CD4-positive, alpha-beta memory T cell (primary cell): ENCODE results near the gene ZNF678. TPM values are rescaled to one million over a fixed set of nuclear protein-coding genes. Genes with fewer than 3 reads are reported as not detected.

Experiments
- CTCF ChIA-PET: fragments of 350-600 bp; sonication (Branson Sonifier 250); formaldehyde crosslinking; loops from one replicate; lab custom pipeline; 2021; ENCODE audit warnings: inconsistent platforms; ENCODE audit not compliant: partially characterized antibody; lab: Charles Lee
- POLR2A ChIA-PET: fragments of 350-600 bp; sonication (Branson Sonifier 250); formaldehyde crosslinking; loops from one replicate; lab custom pipeline; 2021; ENCODE audit not compliant: partially characterized antibody; lab: Charles Lee
- DNase-seq, 5 donors: peaks; one replicate each; pipeline versions ENCODE4 v3.0.0 to v3.0.0-alpha.2; 2020 to 2022; ENCODE audit warnings: mixed read lengths in 1 of 5
- H3K27ac ChIP-seq: one replicate; pipeline ENCODE4 v1.7.0; 2013; ENCODE audit warnings: low read depth, low read length
- H3K27me3 ChIP-seq: 2 replicates; pipeline ENCODE4 v1.7.0; 2013; ENCODE audit warnings: mild to moderate bottlenecking, low read length, moderate library complexity; ENCODE audit not compliant: insufficient read depth
- H3K36me3 ChIP-seq: 2 replicates; pipeline ENCODE4 v1.7.0; 2013; ENCODE audit warnings: mild to moderate bottlenecking, low read length, moderate library complexity; ENCODE audit not compliant: insufficient read depth
- H3K4me1 ChIP-seq: 2 replicates; pipeline ENCODE4 v1.7.0; 2013; ENCODE audit warnings: mild to moderate bottlenecking, low read length, moderate library complexity; ENCODE audit not compliant: insufficient read depth
- H3K4me3 ChIP-seq, 2 donors: one replicate each; pipeline ENCODE4 v1.7.0; 2013; ENCODE audit warnings: low read length in 2 of 2, mild to moderate bottlenecking in 1 of 2
- H3K9me3 ChIP-seq, 2 donors: one replicate each; pipeline ENCODE4 v1.7.0; 2013; ENCODE audit warnings: low read length in 2 of 2, control low read depth in 1 of 2; ENCODE audit not compliant: control insufficient read depth in 1 of 2
- H3K27ac Mint-ChIP-seq, 7 donors: one replicate each; pipeline ENCODE4 v1.8.0; 2020 to 2021; ENCODE audit warnings: mixed read lengths in 7 of 7, mild to moderate bottlenecking in 6 of 7, inconsistent platforms in 3 of 7, moderate library complexity in 3 of 7
- H3K27me3 Mint-ChIP-seq, 2 donors: one replicate each; pipeline ENCODE4 v1.8.0; 2020 to 2021; ENCODE audit warnings: mixed read lengths in 2 of 2
- H3K36me3 Mint-ChIP-seq, 2 donors: one replicate each; pipeline ENCODE4 v1.8.0; 2020 to 2021; ENCODE audit warnings: mixed read lengths in 2 of 2, inconsistent platforms in 1 of 2, mild to moderate bottlenecking in 1 of 2
- H3K4me1 Mint-ChIP-seq, 4 donors: one replicate each; pipeline ENCODE4 v1.8.0; 2020 to 2021; ENCODE audit warnings: mixed read lengths in 4 of 4, mild to moderate bottlenecking in 1 of 4
- H3K4me3 Mint-ChIP-seq, 8 donors: one replicate each; pipeline ENCODE4 v1.8.0; 2020 to 2021; ENCODE audit warnings: mixed read lengths in 8 of 8, mild to moderate bottlenecking in 7 of 8, moderate library complexity in 6 of 8, inconsistent platforms in 3 of 8
- H3K9me3 Mint-ChIP-seq, 8 donors: one replicate each; pipeline ENCODE4 v1.8.0; 2020 to 2021; ENCODE audit warnings: mixed read lengths in 8 of 8, mild to moderate bottlenecking in 5 of 8, inconsistent platforms in 3 of 8, moderate library complexity in 1 of 8
- intact Hi-C: fragments of 100-400 bp; cut with micrococcal nuclease; formaldehyde crosslinking; loops from one replicate; pipeline ENCODE4 v1.15.1; 2023
- polyA plus RNA-seq, 2 donors: library from polyadenylated mRNA; unstranded; fragments of 300-500 nt; fragmentation: Illumina TruSeq; gene quantifications; one replicate each; pipeline ENCODE4 v1.2.3, GENCODE V29; 2021
- total RNA-seq, 2 experiments: library from RNA; stranded (reverse); gene quantifications; one replicate each; pipeline ENCODE4 v1.2.3, GENCODE V29; 2021

Gene ZNF678
- total RNA-seq (10 to 100 TPM in 1 of 2 experiments, 1 to 10 TPM in 1; 8.4 to 10.2 TPM), polyA plus RNA-seq (1 to 10 TPM; 3.0 to 4.1 TPM)

- peaks cover 7% of the 10 kb centered on the region for H3K4me1 ChIP-seq
- H3K4me1 Mint-ChIP-seq: peaks cover 24 to 30% (median 27%) of the 10 kb centered on the region in 4 donors
- ChIA-PET CTCF (interaction anchor here (4.9 kb wide), 1 partner anchor 21 kb away, joined by 38 read pairs; no protein-coding TSS in a partner anchor), POLR2A (interaction anchor here (0.8 to 2.3 kb wide), 7 partner anchors 19 to 680 kb away, joined by 3 to 8 read pairs (median 3); partner anchors contain the start of genes JMJD4 and SNAP47)
- H3K27me3 Mint-ChIP-seq: peaks cover 20 to 28% of the 10 kb centered on the region in 2 donors
- peak within 1 kb of the TSS; percentile 89 to 96 (median 95) for H3K27ac Mint-ChIP-seq
- peak within 1 kb of the TSS; percentile 90 to 97 (median 93) for H3K4me3 Mint-ChIP-seq
- no peaks in the 10 kb centered on the region for H3K9me3 ChIP-seq
- intact Hi-C loops: loop anchor here (1.0 to 5.0 kb wide), 3 partner anchors 21 to 1156 kb away; partner anchors contain the start of genes JMJD4, PARP1 and SNAP47
- peaks cover 0 to 5% (median 0%) of the 10 kb centered on the region in 8 donors for H3K9me3 Mint-ChIP-seq
- H3K4me3 ChIP-seq: peak within 1 kb of the TSS; percentile 39 to 74
- no peaks in the 10 kb centered on the region for H3K27me3 ChIP-seq
- DNase-seq: peak; percentile 84 to 89 (median 86)
- peak within 1 kb of the TSS; percentile 68 for H3K27ac ChIP-seq
- H3K36me3 Mint-ChIP-seq: peaks cover 8 to 18% of the 10 kb centered on the region in 2 donors
- no peaks in the 10 kb centered on the region for H3K36me3 ChIP-seq
Observed at GRCh38 chr1:227563324-227564201, at the start of gene ZNF678. ZNF678 (plus strand) TSS chr1:227563556; CDS start chr1:227650992, 87,436 bp downstream.

DNA sequence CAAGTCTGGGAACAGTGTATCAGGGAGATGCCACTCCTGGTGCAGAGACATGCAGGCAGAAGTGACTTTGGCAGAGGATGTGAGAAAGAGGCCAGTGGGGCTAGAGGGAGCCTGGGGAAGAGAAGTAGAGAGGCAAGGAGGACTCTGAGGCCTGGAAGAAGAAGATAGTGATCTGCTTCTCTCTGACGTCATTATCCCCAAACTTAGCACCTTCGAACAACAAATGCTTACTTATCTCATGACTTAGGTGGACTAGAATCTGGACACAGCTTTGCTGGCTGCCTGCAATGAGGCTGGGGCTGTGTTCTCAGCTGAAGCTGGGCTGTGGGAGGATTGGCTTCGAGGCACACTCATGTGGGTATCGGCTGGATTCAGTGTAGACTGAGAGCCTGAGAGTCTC is 44.5 kb upstream of the ZNF678 start:
- H3K9me3 Mint-ChIP-seq: peaks cover 0 to 2% (median 0%) of the 10 kb centered on the region in 8 donors
- Histone ChIP-seq H3K4me1 (no peaks in the 10 kb centered on the region), H3K27me3 (no peaks in the 10 kb centered on the region), H3K27ac (no peak overlapping the region), H3K4me3 (no peak overlapping the region), H3K9me3 (no peaks in the 10 kb centered on the region), H3K36me3 (no peaks in the 10 kb centered on the region)
- peaks cover 3 to 7% of the 10 kb centered on the region in 2 donors for H3K27me3 Mint-ChIP-seq
- no peak for DNase-seq
- no peak overlapping the region for H3K4me3 Mint-ChIP-seq
- no peak overlapping the region for H3K27ac Mint-ChIP-seq
- CTCF ChIA-PET: no interaction called here
- intact Hi-C loops: no loop called here
- no peaks in the 10 kb centered on the region for H3K36me3 Mint-ChIP-seq
- POLR2A ChIA-PET: no interaction called here
- H3K4me1 Mint-ChIP-seq: no peaks in the 10 kb centered on the region

DNA sequence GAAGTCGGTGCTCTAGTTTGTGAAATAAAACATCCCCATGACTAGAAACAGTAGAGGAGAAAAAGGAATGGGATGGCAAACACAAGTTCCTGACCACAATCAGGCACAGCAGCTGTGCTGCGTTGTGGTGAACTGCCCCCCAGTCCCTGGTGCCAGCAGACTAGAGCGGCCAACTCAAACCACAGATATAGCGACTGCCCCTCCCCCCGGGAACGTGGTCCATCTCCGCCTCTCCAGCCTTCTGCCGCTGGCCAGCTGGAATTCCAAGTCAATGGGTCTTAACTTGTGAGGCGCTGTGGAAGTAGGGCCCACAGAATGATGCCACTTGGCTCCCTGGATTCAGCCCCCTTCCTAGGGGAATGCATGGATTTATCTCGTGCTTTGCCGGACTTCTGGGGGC is 41.6 kb upstream of the ZNF678 start:
- ChIA-PET CTCF (no interaction called here), POLR2A (no interaction called here)
- Mint-ChIP-seq H3K36me3 (no peaks in the 10 kb centered on the region), H3K4me1 (no peaks in the 10 kb centered on the region), H3K4me3 (no peak overlapping the region), H3K27me3 (peaks cover 0 to 5% of the 10 kb centered on the region in 2 donors), H3K9me3 (peaks cover 0 to 17% (median 10%) of the 10 kb centered on the region in 8 donors), H3K27ac (no peak overlapping the region)
- no peaks in the 10 kb centered on the region for H3K27me3 ChIP-seq
- no peak overlapping the region for H3K27ac ChIP-seq
- H3K4me3 ChIP-seq: no peak overlapping the region
- no peaks in the 10 kb centered on the region for H3K36me3 ChIP-seq
- no peak for DNase-seq
- intact Hi-C loops: no loop called here
- no peaks in the 10 kb centered on the region for H3K9me3 ChIP-seq
- H3K4me1 ChIP-seq: no peaks in the 10 kb centered on the region

DNA sequence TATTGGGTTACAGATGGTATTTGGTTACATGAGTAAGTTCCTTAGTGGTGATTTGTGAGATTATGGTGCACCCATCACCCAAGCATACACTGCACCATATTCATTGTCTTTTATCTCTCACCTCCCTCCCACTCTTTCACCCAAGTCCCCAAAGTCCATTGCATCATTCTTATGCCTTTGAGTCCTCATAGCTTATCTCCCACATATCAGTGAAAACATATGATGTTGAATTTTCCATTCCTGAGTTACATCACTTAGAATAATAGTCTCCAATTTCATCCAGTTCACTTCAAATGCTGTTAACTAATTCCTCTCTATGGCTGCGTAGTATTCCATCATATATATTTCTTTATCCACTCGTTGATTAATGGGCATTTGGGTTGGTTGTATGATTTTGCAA is 36.8 kb upstream of the ZNF678 start:
- H3K27ac Mint-ChIP-seq: no peak overlapping the region
- no peak overlapping the region for H3K4me3 ChIP-seq
- H3K27me3 Mint-ChIP-seq: peaks cover 2 to 5% of the 10 kb centered on the region in 2 donors
- H3K36me3 ChIP-seq: no peaks in the 10 kb centered on the region
- peaks cover 0 to 9% of the 10 kb centered on the region in 2 donors for H3K9me3 ChIP-seq
- POLR2A ChIA-PET: no interaction called here
- H3K4me3 Mint-ChIP-seq: no peak overlapping the region
- H3K4me1 Mint-ChIP-seq: no peaks in the 10 kb centered on the region
- no peaks in the 10 kb centered on the region for H3K4me1 ChIP-seq
- CTCF ChIA-PET: interaction anchor here (0.6 kb wide), 1 partner anchor 56 kb away, joined by 3 read pairs; no protein-coding TSS in a partner anchor
- H3K9me3 Mint-ChIP-seq: peaks cover 8 to 64% (median 57%) of the 10 kb centered on the region in 8 donors
- intact Hi-C loops: no loop called here
- H3K27me3 ChIP-seq: no peaks in the 10 kb centered on the region
- no peak overlapping the region for H3K27ac ChIP-seq
- peaks cover 0 to 8% of the 10 kb centered on the region in 2 donors for H3K36me3 Mint-ChIP-seq
- DNase-seq: no peak

- intact Hi-C loops: no loop called here
- H3K27ac ChIP-seq: no peak overlapping the region
- Mint-ChIP-seq H3K27ac (no peak overlapping the region), H3K4me3 (no peak overlapping the region), H3K27me3 (peaks cover 3 to 5% of the 10 kb centered on the region in 2 donors), H3K36me3 (peaks cover 0 to 12% of the 10 kb centered on the region in 2 donors), H3K9me3 (peaks cover 8 to 58% (median 49%) of the 10 kb centered on the region in 8 donors), H3K4me1 (no peaks in the 10 kb centered on the region)
- H3K36me3 ChIP-seq: no peaks in the 10 kb centered on the region
- H3K9me3 ChIP-seq: peaks cover 0 to 9% of the 10 kb centered on the region in 2 donors
- H3K27me3 ChIP-seq: no peaks in the 10 kb centered on the region
- no peak overlapping the region for H3K4me3 ChIP-seq
- ChIA-PET POLR2A (no interaction called here), CTCF (interaction anchor here (1.1 kb wide), 1 partner anchor 11 kb away, joined by 5 read pairs; no protein-coding TSS in a partner anchor)
- H3K4me1 ChIP-seq: no peaks in the 10 kb centered on the region
- no peak for DNase-seq
Observed at GRCh38 chr1:227532019-227532619, 31.2 kb upstream of the ZNF678 start.

GRCh38 chr1:227540170-227541098 is 22.9 kb upstream of the ZNF678 start:
- peak overlapping the region in 4 of 8 donors; percentile 21 to 65 (median 56) for H3K4me3 Mint-ChIP-seq
- CTCF ChIA-PET: interaction anchor here (1.1 to 2.8 kb wide), 4 partner anchors 7 to 38 kb away, joined by 3 to 38 read pairs (median 4); partner anchors contain the start of gene ZNF678

More at GRCh38 chr1:227540170-227541098, 22.9 kb upstream of the ZNF678 start:
- no peaks in the 10 kb centered on the region for H3K27me3 ChIP-seq
- peaks cover 3 to 6% (median 4%) of the 10 kb centered on the region in 4 donors for H3K4me1 Mint-ChIP-seq
- no peaks in the 10 kb centered on the region for H3K36me3 ChIP-seq
- DNase-seq: no peak
- intact Hi-C loops: loop anchor here (5.0 kb wide), 1 partner anchor 628 kb away; no protein-coding TSS in a partner anchor
- H3K36me3 Mint-ChIP-seq: no peaks in the 10 kb centered on the region
- H3K27ac Mint-ChIP-seq: no peak overlapping the region
- POLR2A ChIA-PET: no interaction called here
- peaks cover 9% of the 10 kb centered on the region for H3K4me1 ChIP-seq
- H3K27ac ChIP-seq: no peak overlapping the region
- H3K9me3 Mint-ChIP-seq: no peaks in the 10 kb centered on the region
- no peak overlapping the region for H3K4me3 ChIP-seq
- H3K9me3 ChIP-seq: no peaks in the 10 kb centered on the region
- H3K27me3 Mint-ChIP-seq: peaks cover 0 to 2% of the 10 kb centered on the region in 2 donors
